GM21786 (cell line): ENCODE results near the gene SPIN2B.

Source experiments
- ATAC-seq: cut with Tn5 transposase; IDR thresholded peaks from one replicate; pipeline ENCODE4 v1.9.1; 2021; ENCODE audit not compliant: unreplicated experiment

Gene SPIN2B

DNA sequence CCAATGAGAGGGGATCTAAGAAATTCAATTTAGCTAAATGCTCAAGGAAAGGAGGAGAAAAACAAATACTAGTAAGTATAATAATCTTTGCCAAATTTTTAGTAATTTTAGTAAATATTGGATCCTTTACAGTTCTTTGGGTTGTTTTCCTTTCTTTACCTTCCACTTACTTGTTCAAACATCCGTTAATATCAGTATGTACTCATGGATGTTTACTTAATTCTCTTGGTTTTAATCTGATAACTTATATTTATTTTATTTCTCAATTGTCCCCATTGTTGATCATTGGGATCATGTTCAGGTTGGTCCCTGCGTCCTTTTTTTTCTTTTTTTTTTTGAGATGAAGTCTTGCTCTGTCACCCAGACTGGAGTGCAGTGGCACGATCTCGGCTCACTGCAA, 46.9 kb downstream of the SPIN2B start:
- no peak for ATAC-seq

DNA sequence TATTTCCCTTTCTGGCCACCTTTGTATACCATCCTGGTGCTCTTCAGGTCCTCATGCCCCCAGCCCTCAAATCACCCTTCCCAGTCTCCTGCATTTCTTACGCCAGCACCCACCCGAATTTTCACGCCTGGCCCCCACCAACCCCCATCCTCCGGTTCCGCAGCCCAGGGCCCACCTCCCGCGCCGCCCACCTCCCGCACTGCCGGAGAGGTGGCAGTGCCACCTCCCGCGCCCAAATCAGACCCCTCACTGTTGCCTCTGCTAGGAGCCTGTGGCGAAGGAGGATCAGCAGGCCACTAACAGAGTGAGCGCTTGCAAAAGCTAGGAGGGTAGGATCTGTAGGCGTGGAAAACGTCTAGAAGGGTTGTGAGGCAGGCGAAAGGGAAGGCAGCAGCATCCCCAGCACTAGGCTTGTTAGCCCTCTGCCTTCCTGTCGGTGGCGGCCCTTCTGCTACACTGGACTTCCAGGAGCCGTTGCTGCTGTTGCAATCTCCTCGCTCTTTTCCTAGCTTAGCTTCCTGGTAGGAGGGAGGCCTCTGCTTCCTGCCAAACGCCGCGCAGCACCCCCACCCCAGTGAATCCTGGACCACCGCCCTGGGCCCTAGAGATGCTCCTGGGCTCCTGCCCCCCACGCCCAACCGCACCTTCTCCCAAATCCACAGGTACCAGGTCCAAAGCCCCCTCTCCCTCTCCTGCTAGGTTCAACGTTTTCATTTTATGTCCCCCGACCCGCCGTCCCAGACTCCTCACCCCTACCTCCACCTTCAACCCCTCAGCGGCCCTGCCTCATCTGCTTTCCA, 51.0 kb downstream of the SPIN2B start:
- ATAC-seq = no peak
